OCI-LY3 (cell line): ENCODE results near the gene CORO2B.
"Not testable (repeated sequence)": the region's sequence is repeated elsewhere in the genome, so short reads cannot be mapped to it uniquely, and the experiment has no call there.

Source experiments
- H2AFZ ChIP-seq: fragments of 200-600, 300-600 bp; shearing (Covaris generic); 2 replicates; pipeline ENCODE4 v1.6.0; 2014; ENCODE audit warnings: antibody characterized with exemption, low read depth, low read length
- H3K27ac ChIP-seq: fragments of 200-600, 300-600 bp; sonication (generic); 2 replicates; pipeline ENCODE4 v1.5.1; 2014; ENCODE audit warnings: mild to moderate bottlenecking, low read length, moderate library complexity, mixed read lengths
- H3K27me3 ChIP-seq: fragments of 200-600, 300-600 bp; sonication (generic); 2 replicates; pipeline ENCODE4 v1.6.1; 2014; ENCODE audit warnings: low read depth, low read length, mixed read lengths
- H3K36me3 ChIP-seq: fragments of 200-600, 300-600 bp; sonication (generic); replicated peaks from 2 replicates; pipeline ENCODE3; 2014; ENCODE audit warnings: low read depth, low read length, mixed read lengths
- H3K4me1 ChIP-seq: fragments of 300-600, 200-600 bp; sonication (generic); 2 replicates; pipeline ENCODE4 v1.6.1; 2014; ENCODE audit warnings: low read length, mixed read lengths
- H3K4me2 ChIP-seq: fragments of 200-600, 300-600 bp; sonication (generic); 2 replicates; pipeline ENCODE4 v1.6.1; 2014; ENCODE audit warnings: low read length, mixed read lengths
- H3K4me3 ChIP-seq: fragments of 300-600, 200-600 bp; sonication (generic); 2 replicates; pipeline ENCODE4 v1.5.1; 2014; ENCODE audit warnings: antibody characterized with exemption, mild to moderate bottlenecking, low read length, moderate library complexity
- H3K79me2 ChIP-seq: fragments of 300-600, 200-600 bp; shearing (Covaris generic); 2 replicates; pipeline ENCODE4 v1.6.1; 2014; ENCODE audit warnings: mild to moderate bottlenecking, low read length, mixed read lengths
- H3K9ac ChIP-seq: fragments of 300-600, 200-600 bp; shearing (Covaris generic); 2 replicates; pipeline ENCODE4 v1.6.0; 2014; ENCODE audit warnings: mild to moderate bottlenecking, low read length, moderate library complexity
- H3K9me3 ChIP-seq: fragments of 200-600, 300-600 bp; shearing (Covaris generic); 2 replicates; pipeline ENCODE4 v1.6.1; 2014; ENCODE audit warnings: low read length, mixed read lengths; ENCODE audit not compliant: insufficient read depth
- H4K20me1 ChIP-seq: fragments of 200-600, 300-600 bp; sonication (generic); 2 replicates; pipeline ENCODE4 v1.6.1; 2016; ENCODE audit warnings: low read length, mixed read lengths; ENCODE audit not compliant: insufficient read depth
- CTCF ChIP-seq: fragments of 200-600, 300-600 bp; sonication (generic); IDR thresholded peaks from 2 replicates; pipeline ENCODE4 v1.5.1; 2014; ENCODE audit warnings: antibody characterized with exemption, low read length, low read depth
- EZH2phosphoT487 ChIP-seq: fragments of 200-600 bp; shearing (Covaris generic); IDR thresholded peaks from 2 replicates; pipeline ENCODE4 v1.6.1; 2018; ENCODE audit warnings: antibody characterized with exemption, mixed run types, low read depth

CORO2B gene

GRCh38 chr15:68644083-68644904 is 65.5 kb downstream of the CORO2B start:
- TF ChIP-seq EZH2phosphoT487: no peak
- no peak for TF ChIP-seq CTCF
- 0 out of 2 replicates have a peak, but pooled peaks cover 2% of the 10 kb centered on the region for H3K27me3 ChIP-seq
- no peaks in the 10 kb centered on the region for H4K20me1 ChIP-seq
- H3K9me3 ChIP-seq: no peaks in the 10 kb centered on the region
- no peak overlapping the region for H3K4me3 ChIP-seq
- H3K36me3 ChIP-seq: no peaks in the 10 kb centered on the region
- H3K9ac ChIP-seq: no peak overlapping the region
- no peak overlapping the region for H3K27ac ChIP-seq
- H2AFZ ChIP-seq: no peak overlapping the region
- no peaks in the 10 kb centered on the region for H3K79me2 ChIP-seq
- no peak overlapping the region for H3K4me2 ChIP-seq
- H3K4me1 ChIP-seq: no peaks in the 10 kb centered on the region

GRCh38 chr15:68644996-68645395 is 66.2 kb downstream of the CORO2B start:
- no peak overlapping the region for H3K27ac ChIP-seq
- TF ChIP-seq CTCF: no peak
- TF ChIP-seq EZH2phosphoT487: no peak
- H3K4me1 ChIP-seq: no peaks in the 10 kb centered on the region
- no peak overlapping the region for H3K4me2 ChIP-seq
- no peak overlapping the region for H3K4me3 ChIP-seq
- H4K20me1 ChIP-seq: no peaks in the 10 kb centered on the region
- H3K9me3 ChIP-seq: no peaks in the 10 kb centered on the region
- no peak overlapping the region for H2AFZ ChIP-seq
- H3K9ac ChIP-seq: no peak overlapping the region
- peaks cover 5% of the 10 kb centered on the region; the same call in 1 of the 2 replicates for H3K27me3 ChIP-seq
- H3K36me3 ChIP-seq: no peaks in the 10 kb centered on the region
- no peaks in the 10 kb centered on the region for H3K79me2 ChIP-seq

- H3K4me3 ChIP-seq: no peak overlapping the region
- no peaks in the 10 kb centered on the region for H3K36me3 ChIP-seq
- H3K9ac ChIP-seq: no peak overlapping the region
- H3K4me2 ChIP-seq: no peak overlapping the region
- H2AFZ ChIP-seq: no peak overlapping the region
- no peak for TF ChIP-seq CTCF
- TF ChIP-seq EZH2phosphoT487: no peak
- H3K4me1 ChIP-seq: no peaks in the 10 kb centered on the region
- H3K27ac ChIP-seq: no peak overlapping the region
- H3K79me2 ChIP-seq: no peaks in the 10 kb centered on the region
- H3K27me3 ChIP-seq: peaks cover 5% of the 10 kb centered on the region; the same call in 1 of the 2 replicates
- no peaks in the 10 kb centered on the region for H3K9me3 ChIP-seq
- no peaks in the 10 kb centered on the region for H4K20me1 ChIP-seq
Observed at GRCh38 chr15:68646156-68646555, 67.4 kb downstream of the CORO2B start.

GRCh38 chr15:68646696-68647095 is 67.9 kb downstream of the CORO2B start:
- no peak overlapping the region for H2AFZ ChIP-seq
- no peaks in the 10 kb centered on the region for H3K9me3 ChIP-seq
- H4K20me1 ChIP-seq: no peaks in the 10 kb centered on the region
- no peak overlapping the region for H3K4me3 ChIP-seq
- H3K27ac ChIP-seq: no peak overlapping the region
- H3K4me1 ChIP-seq: no peaks in the 10 kb centered on the region
- H3K27me3 ChIP-seq: peaks cover 5% of the 10 kb centered on the region; the same call in 1 of the 2 replicates
- H3K36me3 ChIP-seq: no peaks in the 10 kb centered on the region
- H3K9ac ChIP-seq: no peak overlapping the region
- TF ChIP-seq EZH2phosphoT487 (no peak), CTCF (no peak)
- no peak overlapping the region for H3K4me2 ChIP-seq
- no peaks in the 10 kb centered on the region for H3K79me2 ChIP-seq

- not testable (repeated sequence) for H3K4me1 ChIP-seq, H3K27me3 ChIP-seq, H3K36me3 ChIP-seq
Observed at GRCh38 chr15:68647361-68647760, 68.6 kb downstream of the CORO2B start.

More at GRCh38 chr15:68647361-68647760, 68.6 kb downstream of the CORO2B start:
- H3K4me3 ChIP-seq, H3K79me2 ChIP-seq, H4K20me1 ChIP-seq, H3K9me3 ChIP-seq, H3K4me2 ChIP-seq, H3K9ac ChIP-seq, H3K27ac ChIP-seq, H2AFZ ChIP-seq: not testable (repeated sequence)
